Ishikawa (cell line): ENCODE data around the gene ERVK3-1.
"Not testable (repeated sequence)": the region's sequence is repeated elsewhere in the genome, so short reads cannot be mapped to it uniquely, and the experiment has no call there.

Experiments used
- CREB1 ChIP-seq: IDR thresholded peaks from 2 replicates; pipeline ENCODE4 v1.6.1; 2012; ENCODE audit warnings: low read depth
- EGR1 ChIP-seq: IDR thresholded peaks from 2 replicates; pipeline ENCODE4 v1.6.1; 2012
- EP300 ChIP-seq: IDR thresholded peaks from 2 replicates; pipeline ENCODE4 v1.6.1; 2012; ENCODE audit warnings: borderline replicate concordance
- RAD21 ChIP-seq: IDR thresholded peaks from 2 replicates; pipeline ENCODE4 v1.6.1; 2012; ENCODE audit warnings: low read depth
- REST ChIP-seq: IDR thresholded peaks from 2 replicates; pipeline ENCODE4 v1.6.1; 2012; ENCODE audit warnings: low read depth, mild to moderate bottlenecking
- TAF1 ChIP-seq: IDR thresholded peaks from 2 replicates; pipeline ENCODE4 v1.6.1; 2012; ENCODE audit warnings: low read depth, mild to moderate bottlenecking
- TEAD4 ChIP-seq: IDR thresholded peaks from 2 replicates; pipeline ENCODE4 v1.6.1; 2012
- YY1 ChIP-seq: IDR thresholded peaks from 2 replicates; pipeline ENCODE4 v1.6.1; 2012; ENCODE audit warnings: low read depth
- TF ChIP-seq, protein P1 (sequence below): IDR thresholded peaks from 2 replicates; pipeline ENCODE4 v1.6.1; 2012

DNA sequence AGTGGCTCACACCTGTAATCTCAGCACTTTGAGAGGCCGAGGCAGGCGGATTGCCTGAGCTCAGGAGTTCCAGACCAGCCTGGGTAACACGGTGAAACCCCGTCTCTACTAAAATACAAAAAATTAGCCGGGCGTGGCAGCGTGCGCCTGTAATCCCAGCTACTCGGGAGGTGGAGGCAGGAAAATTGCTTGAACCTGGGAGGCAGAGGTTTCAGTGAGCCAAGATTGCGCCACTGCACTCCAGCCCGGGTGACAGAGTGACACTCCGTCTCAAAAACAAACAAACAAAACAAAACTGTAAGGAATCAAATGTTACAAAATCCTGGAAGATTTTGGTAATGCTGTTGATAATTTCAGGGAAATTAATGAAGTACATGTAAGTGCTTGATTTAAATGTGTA lies 42.9 kb downstream of the ERVK3-1 start:
- TF ChIP-seq EP300, YY1, RAD21, REST, EGR1, TEAD4, TAF1, CREB1: not testable (repeated sequence)
- TF ChIP-seq, protein P1, sequence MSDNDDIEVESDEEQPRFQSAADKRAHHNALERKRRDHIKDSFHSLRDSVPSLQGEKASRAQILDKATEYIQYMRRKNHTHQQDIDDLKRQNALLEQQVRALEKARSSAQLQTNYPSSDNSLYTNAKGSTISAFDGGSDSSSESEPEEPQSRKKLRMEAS: not testable (repeated sequence)
